K562 (cell line): ENCODE data around the gene FOXRED2. TPM values are rescaled to one million over a fixed set of nuclear protein-coding genes. Genes with fewer than 3 reads are reported as not detected.

ENCODE experiments used
- ADNP ChIP-seq: fragments of 200-800 bp; sonication (Bioruptor generic); IDR thresholded peaks from 2 replicates; pipeline ENCODE4 v1.6.1; 2016; ENCODE audit warnings: missing genetic modification characterization, missing compliant biosample characterization
- CGGBP1 ChIP-seq: fragments of 250-450 bp; sonication (Bioruptor Pico); IDR thresholded peaks from 2 replicates; pipeline ENCODE4 v1.9.0; 2021; ENCODE audit warnings: mild to moderate bottlenecking
- CREM ChIP-seq: IDR thresholded peaks from 2 replicates; pipeline ENCODE4 v1.6.1; 2014; ENCODE audit warnings: antibody characterized with exemption, low read depth
- E2F6 ChIP-seq, 2 experiments: IDR thresholded peaks; 2 replicates each; pipeline ENCODE4 v1.6.1; 2011; ENCODE audit warnings: borderline replicate concordance in 1 of 2, control low read depth in 1 of 2, low read depth in 1 of 2, low read length in 1 of 2, mild to moderate bottlenecking in 1 of 2, mixed read lengths in 1 of 2, moderate library complexity in 1 of 2; ENCODE audit not compliant: insufficient read depth in 1 of 2, insufficient read length in 1 of 2, poor library complexity in 1 of 2, severe bottlenecking in 1 of 2; ENCODE audit errors: extremely low read depth in 1 of 2
- MGA ChIP-seq: fragments of 450-650 bp; IDR thresholded peaks from 2 replicates; pipeline ENCODE4 v1.6.1; 2016; ENCODE audit warnings: mild to moderate bottlenecking, moderate library complexity
- RBM25 ChIP-seq: fragments of 200-400 bp; formaldehyde crosslinking; IDR thresholded peaks from 2 replicates; pipeline ENCODE4 v1.6.1; 2018; ENCODE audit warnings: low read length, low read depth, moderate library complexity; ENCODE audit not compliant: severe bottlenecking
- SNAPC5 ChIP-seq: fragments of 250-450 bp; sonication (Bioruptor Pico); IDR thresholded peaks from 2 replicates; pipeline ENCODE4 v1.8.0; 2021; ENCODE audit warnings: moderate library complexity, mild to moderate bottlenecking, inconsistent platforms
- ZNF140 ChIP-seq: fragments of 250-450 bp; sonication (Bioruptor Pico); IDR thresholded peaks from 2 replicates; pipeline ENCODE4 v1.8.0; 2021; ENCODE audit warnings: moderate library complexity, mild to moderate bottlenecking, inconsistent platforms
- ZNF347 ChIP-seq: fragments of 450-650 bp; formaldehyde crosslinking; IDR thresholded peaks from 2 replicates; pipeline ENCODE4 v1.4.0; 2020; ENCODE audit warnings: low read depth, mild to moderate bottlenecking, moderate library complexity
- polyA plus RNA-seq, 8 experiments: library from polyadenylated mRNA; depleted of rRNA in 4 of 8; stranded (reverse) in 5 of 8; unstranded in 3 of 8; fragments of >200 nt; fragmentation: Nextera tagmentation in 2 of 8; fragmentation: Illumina TruSeq in 1 of 8; extraction: Ambion mirVana in 2 of 8; extraction: Trizol in 1 of 8; gene quantifications; 2 replicates each; pipeline versions ENCODE4 v1.2.1 to v1.2.3, GENCODE V29; 2011 to 2014; ENCODE audit warnings: inconsistent platforms in 1 of 8, missing spikeins in 1 of 8
- total RNA-seq, 7 experiments: library from RNA; depleted of rRNA in 6 of 7; stranded (reverse); fragments of >200 nt in 6 of 7; fragmentation: Illumina TruSeq in 2 of 7; extraction: Trizol in 2 of 7; gene quantifications; 2 replicates each; pipeline versions ENCODE4 v1.2.1 to v1.2.3, GENCODE V29; 2011 to 2021; ENCODE audit warnings: low replicate concordance in 1 of 7

Gene FOXRED2
- total and polyA plus RNA-seq, 9 of the 15 experiments (the other 6 are each of a cell fraction or from before 2014, with no cell fraction given): 2.8 to 48.4 (median 7.8) TPM

GRCh38 chr22:36506637-36507517, at the start of gene FOXRED2 (continued):
- TF ChIP-seq SNAPC5 (CRISPR knock-in tag) (no peak), CGGBP1 (CRISPR knock-in tag) (no peak), RBM25 (peak; percentile 90), MGA (peak; percentile 97), CREM (peak; percentile 5; the same call in 1 of the 2 replicates), ZNF140 (CRISPR knock-in tag) (no peak), ZNF347 (CRISPR knock-in tag) (no peak), ADNP (tag) (no peak), E2F6 (IDR thresholded peaks at IDR 0.05; ENCODE audit: borderline replicate concordance in 1 of 2, extremely low read depth in 1 of 2, insufficient read depth in 1 of 2, insufficient read length in 1 of 2, low read depth in 1 of 2, low read length in 1 of 2, poor library complexity in 1 of 2, severe bottlenecking in 1 of 2) (peak; percentile 98 to 99)
